Activated T-helper 1 cell treated with Interleukin-2 at 50 U/mL for 16 hours (primary cell): ENCODE results near the gene PHC3.

ENCODE experiments used
- DNase-seq: peaks from one replicate; pipeline ENCODE4 v3.0.0-alpha.2; 2020; ENCODE audit warnings: low read depth

Gene PHC3

GRCh38 chr3:170189398-170190256 is 8.1 kb upstream of the PHC3 start:
- no peak for DNase-seq

GRCh38 chr3:170180079-170180907 is 1.2 kb downstream of the PHC3 start:
- DNase-seq, result no peak

- DNase-seq, result no peak
Observed at GRCh38 chr3:170179432-170179831, 2.1 kb downstream of the PHC3 start.

- peak; percentile 23 for DNase-seq
Observed at GRCh38 chr3:170178651-170179050, 2.9 kb downstream of the PHC3 start.

- no peak for DNase-seq
Observed at GRCh38 chr3:170171563-170171962, 10.0 kb downstream of the PHC3 start.

GRCh38 chr3:170164717-170165116 is 16.8 kb downstream of the PHC3 start:
- no peak for DNase-seq

- DNase-seq, result no peak
Observed at GRCh38 chr3:170163956-170164645, 17.4 kb downstream of the PHC3 start.

- DNase-seq, result no peak
Observed at GRCh38 chr3:170162630-170163029, 18.9 kb downstream of the PHC3 start.

GRCh38 chr3:170162052-170162451 is 19.5 kb downstream of the PHC3 start:
- no peak for DNase-seq

GRCh38 chr3:170159933-170160332 is 21.6 kb downstream of the PHC3 start:
- DNase-seq, result no peak

- no peak for DNase-seq
Observed at GRCh38 chr3:170159459-170159858, 22.1 kb downstream of the PHC3 start.

- DNase-seq, result no peak
Observed at GRCh38 chr3:170155604-170156003, 25.9 kb downstream of the PHC3 start.

GRCh38 chr3:170154569-170155143 is 26.9 kb downstream of the PHC3 start:
- no peak for DNase-seq

GRCh38 chr3:170154084-170154483 is 27.4 kb downstream of the PHC3 start:
- DNase-seq, result no peak

GRCh38 chr3:170151536-170151935 is 30.0 kb downstream of the PHC3 start:
- DNase-seq, result no peak

GRCh38 chr3:170149016-170149415 is 32.5 kb downstream of the PHC3 start:
- no peak for DNase-seq

- no peak for DNase-seq
Observed at GRCh38 chr3:170145278-170145677, 36.3 kb downstream of the PHC3 start.

- DNase-seq, result no peak
Observed at GRCh38 chr3:170144437-170144843, 37.1 kb downstream of the PHC3 start.

GRCh38 chr3:170142373-170142772 is 39.2 kb downstream of the PHC3 start:
- DNase-seq, result no peak

GRCh38 chr3:170137986-170138385 is 43.5 kb downstream of the PHC3 start:
- DNase-seq, result no peak

GRCh38 chr3:170132335-170132734 is 49.2 kb downstream of the PHC3 start:
- DNase-seq, result no peak

GRCh38 chr3:170130532-170130931 is 51.0 kb downstream of the PHC3 start:
- no peak for DNase-seq
